GM23338 (cell line): ENCODE measurements around the gene CNDP2. TPM values are rescaled to one million over a fixed set of nuclear protein-coding genes. Genes with fewer than 3 reads are reported as not detected.

Experiments
- ATAC-seq: fragments of 200-7000 bp; cut with Tn5 transposase; 3 replicates; pipeline ENCODE4 v1.9.1; 2020
- DNase-seq: peaks from one replicate; pipeline ENCODE4 v3.0.0-alpha.2; 2015; ENCODE audit warnings: low spot score
- H2AFZ ChIP-seq: fragments of 200-600 bp; sonication (generic); 2 replicates; pipeline ENCODE4 v1.8.0; 2016; ENCODE audit warnings: antibody characterized with exemption, mild to moderate bottlenecking, moderate library complexity
- H3F3A ChIP-seq: fragments of 200-600 bp; sonication (generic); replicated peaks from 2 replicates; pipeline ENCODE4 v1.8.0; 2017; ENCODE audit warnings: antibody characterized with exemption, mixed run types, low read depth
- H3K27ac ChIP-seq: fragments of 200-600 bp; sonication (generic); 2 replicates; pipeline ENCODE4 v1.6.1; 2016; ENCODE audit warnings: low read depth
- H3K27me3 ChIP-seq: fragments of 200-600 bp; sonication (generic); 2 replicates; pipeline ENCODE4 v1.8.0; 2016; ENCODE audit warnings: mild to moderate bottlenecking, mixed run types, moderate library complexity; ENCODE audit not compliant: insufficient read depth
- H3K36me3 ChIP-seq: fragments of 200-600 bp; sonication (generic); 2 replicates; pipeline ENCODE4 v1.8.0; 2016; ENCODE audit warnings: mild to moderate bottlenecking; ENCODE audit not compliant: insufficient read depth
- H3K4me1 ChIP-seq: fragments of 200-600 bp; sonication (generic); 2 replicates; pipeline ENCODE4 v1.8.0; 2016; ENCODE audit warnings: mild to moderate bottlenecking, moderate library complexity; ENCODE audit not compliant: insufficient read depth
- H3K4me2 ChIP-seq: fragments of 200-600 bp; sonication (generic); 2 replicates; pipeline ENCODE4 v1.7.1; 2017; ENCODE audit warnings: mixed run types
- H3K4me3 ChIP-seq: fragments of 200-600 bp; sonication (generic); 2 replicates; pipeline ENCODE4 v1.6.1; 2016; ENCODE audit warnings: mixed run types
- H3K79me2 ChIP-seq: fragments of 200-600 bp; sonication (generic); replicated peaks from 2 replicates; pipeline ENCODE4 v1.8.0; 2017; ENCODE audit warnings: mild to moderate bottlenecking; ENCODE audit not compliant: insufficient read depth
- H3K9me2 ChIP-seq: fragments of 200-600 bp; sonication (generic); 2 replicates; pipeline ENCODE4 v1.8.0; 2017; ENCODE audit not compliant: insufficient read depth
- H4K20me1 ChIP-seq: fragments of 200-600 bp; sonication (generic); replicated peaks from 2 replicates; pipeline ENCODE4 v1.8.0; 2017; ENCODE audit warnings: mild to moderate bottlenecking; ENCODE audit not compliant: insufficient read depth
- H3K27ac Mint-ChIP-seq: 2 replicates; pipeline ENCODE4 v1.8.0; 2020; ENCODE audit warnings: inconsistent platforms, mild to moderate bottlenecking, moderate library complexity, mixed read lengths
- H3K27me3 Mint-ChIP-seq: 3 replicates; pipeline ENCODE4 v1.8.0; 2022; ENCODE audit warnings: low read depth, mild to moderate bottlenecking, moderate library complexity, mixed read lengths, inconsistent platforms; ENCODE audit not compliant: insufficient read depth, poor library complexity
- H3K36me3 Mint-ChIP-seq: 3 replicates; pipeline ENCODE4 v1.8.0; 2021; ENCODE audit warnings: low read depth, mild to moderate bottlenecking, inconsistent platforms, moderate library complexity, mixed read lengths
- H3K4me1 Mint-ChIP-seq: 3 replicates; pipeline ENCODE4 v1.8.0; 2020; ENCODE audit warnings: mild to moderate bottlenecking, inconsistent platforms, mixed read lengths
- H3K4me3 Mint-ChIP-seq: 3 replicates; pipeline ENCODE4 v1.8.0; 2021; ENCODE audit warnings: moderate library complexity, mild to moderate bottlenecking, inconsistent platforms, mixed read lengths
- H3K9me3 Mint-ChIP-seq: 3 replicates; pipeline ENCODE4 v1.8.0; 2020; ENCODE audit warnings: moderate library complexity, mild to moderate bottlenecking, inconsistent platforms, mixed read lengths
- CREB1 ChIP-seq: fragments of 250-450 bp; sonication (Bioruptor Pico); IDR thresholded peaks from 2 replicates; pipeline ENCODE4 v1.5.0; 2020; ENCODE audit warnings: low read depth, mild to moderate bottlenecking, moderate library complexity
- CTCF ChIP-seq, 2 experiments: fragments of 200-600 bp in 1 of 2; sonication (generic) in 1 of 2; conservative IDR thresholded peaks; 2 replicates each; pipeline versions ENCODE4 v1.5.1 to v1.6.1; 2016 to 2017; ENCODE audit warnings: antibody characterized with exemption in 2 of 2, low read depth in 2 of 2, mild to moderate bottlenecking in 2 of 2, moderate library complexity in 1 of 2
- EZH2phosphoT487 ChIP-seq: fragments of 200-600 bp; sonication (generic); IDR thresholded peaks from one replicate; pipeline ENCODE4 v1.8.1; 2018; ENCODE audit warnings: antibody characterized with exemption; ENCODE audit not compliant: unreplicated experiment
- ZNF114 ChIP-seq: fragments of 250-450 bp; sonication (Bioruptor Pico); IDR thresholded peaks from 2 replicates; pipeline ENCODE4 v1.5.0; 2020; ENCODE audit warnings: mild to moderate bottlenecking, moderate library complexity
- polyA plus RNA-seq: library from polyadenylated mRNA; unstranded; fragments of >200 nt; fragmentation: Nextera tagmentation; extraction: Ambion mirVana; gene quantifications from 2 replicates; pipeline ENCODE4 v1.2.1, GENCODE V29; 2016
- total RNA-seq: library from RNA; depleted of rRNA; stranded (reverse); fragments of >200 nt; shearing (Covaris generic); gene quantifications from 2 replicates; pipeline ENCODE4 v1.2.3, GENCODE V29; 2014
- TF ChIP-seq, protein P1 (sequence below): fragments of 250-450 bp; sonication (Bioruptor Pico); IDR thresholded peaks from 2 replicates; pipeline ENCODE4 v1.5.0; 2020; ENCODE audit warnings: mild to moderate bottlenecking, moderate library complexity

The CNDP2 gene
- total and polyA plus RNA-seq, 2 experiments from 2014 or later, result 116 to 175 TPM

GRCh38 chr18:74446631-74447403 is 49.3 kb upstream of the CNDP2 start (continued):
- TF ChIP-seq, protein P1, sequence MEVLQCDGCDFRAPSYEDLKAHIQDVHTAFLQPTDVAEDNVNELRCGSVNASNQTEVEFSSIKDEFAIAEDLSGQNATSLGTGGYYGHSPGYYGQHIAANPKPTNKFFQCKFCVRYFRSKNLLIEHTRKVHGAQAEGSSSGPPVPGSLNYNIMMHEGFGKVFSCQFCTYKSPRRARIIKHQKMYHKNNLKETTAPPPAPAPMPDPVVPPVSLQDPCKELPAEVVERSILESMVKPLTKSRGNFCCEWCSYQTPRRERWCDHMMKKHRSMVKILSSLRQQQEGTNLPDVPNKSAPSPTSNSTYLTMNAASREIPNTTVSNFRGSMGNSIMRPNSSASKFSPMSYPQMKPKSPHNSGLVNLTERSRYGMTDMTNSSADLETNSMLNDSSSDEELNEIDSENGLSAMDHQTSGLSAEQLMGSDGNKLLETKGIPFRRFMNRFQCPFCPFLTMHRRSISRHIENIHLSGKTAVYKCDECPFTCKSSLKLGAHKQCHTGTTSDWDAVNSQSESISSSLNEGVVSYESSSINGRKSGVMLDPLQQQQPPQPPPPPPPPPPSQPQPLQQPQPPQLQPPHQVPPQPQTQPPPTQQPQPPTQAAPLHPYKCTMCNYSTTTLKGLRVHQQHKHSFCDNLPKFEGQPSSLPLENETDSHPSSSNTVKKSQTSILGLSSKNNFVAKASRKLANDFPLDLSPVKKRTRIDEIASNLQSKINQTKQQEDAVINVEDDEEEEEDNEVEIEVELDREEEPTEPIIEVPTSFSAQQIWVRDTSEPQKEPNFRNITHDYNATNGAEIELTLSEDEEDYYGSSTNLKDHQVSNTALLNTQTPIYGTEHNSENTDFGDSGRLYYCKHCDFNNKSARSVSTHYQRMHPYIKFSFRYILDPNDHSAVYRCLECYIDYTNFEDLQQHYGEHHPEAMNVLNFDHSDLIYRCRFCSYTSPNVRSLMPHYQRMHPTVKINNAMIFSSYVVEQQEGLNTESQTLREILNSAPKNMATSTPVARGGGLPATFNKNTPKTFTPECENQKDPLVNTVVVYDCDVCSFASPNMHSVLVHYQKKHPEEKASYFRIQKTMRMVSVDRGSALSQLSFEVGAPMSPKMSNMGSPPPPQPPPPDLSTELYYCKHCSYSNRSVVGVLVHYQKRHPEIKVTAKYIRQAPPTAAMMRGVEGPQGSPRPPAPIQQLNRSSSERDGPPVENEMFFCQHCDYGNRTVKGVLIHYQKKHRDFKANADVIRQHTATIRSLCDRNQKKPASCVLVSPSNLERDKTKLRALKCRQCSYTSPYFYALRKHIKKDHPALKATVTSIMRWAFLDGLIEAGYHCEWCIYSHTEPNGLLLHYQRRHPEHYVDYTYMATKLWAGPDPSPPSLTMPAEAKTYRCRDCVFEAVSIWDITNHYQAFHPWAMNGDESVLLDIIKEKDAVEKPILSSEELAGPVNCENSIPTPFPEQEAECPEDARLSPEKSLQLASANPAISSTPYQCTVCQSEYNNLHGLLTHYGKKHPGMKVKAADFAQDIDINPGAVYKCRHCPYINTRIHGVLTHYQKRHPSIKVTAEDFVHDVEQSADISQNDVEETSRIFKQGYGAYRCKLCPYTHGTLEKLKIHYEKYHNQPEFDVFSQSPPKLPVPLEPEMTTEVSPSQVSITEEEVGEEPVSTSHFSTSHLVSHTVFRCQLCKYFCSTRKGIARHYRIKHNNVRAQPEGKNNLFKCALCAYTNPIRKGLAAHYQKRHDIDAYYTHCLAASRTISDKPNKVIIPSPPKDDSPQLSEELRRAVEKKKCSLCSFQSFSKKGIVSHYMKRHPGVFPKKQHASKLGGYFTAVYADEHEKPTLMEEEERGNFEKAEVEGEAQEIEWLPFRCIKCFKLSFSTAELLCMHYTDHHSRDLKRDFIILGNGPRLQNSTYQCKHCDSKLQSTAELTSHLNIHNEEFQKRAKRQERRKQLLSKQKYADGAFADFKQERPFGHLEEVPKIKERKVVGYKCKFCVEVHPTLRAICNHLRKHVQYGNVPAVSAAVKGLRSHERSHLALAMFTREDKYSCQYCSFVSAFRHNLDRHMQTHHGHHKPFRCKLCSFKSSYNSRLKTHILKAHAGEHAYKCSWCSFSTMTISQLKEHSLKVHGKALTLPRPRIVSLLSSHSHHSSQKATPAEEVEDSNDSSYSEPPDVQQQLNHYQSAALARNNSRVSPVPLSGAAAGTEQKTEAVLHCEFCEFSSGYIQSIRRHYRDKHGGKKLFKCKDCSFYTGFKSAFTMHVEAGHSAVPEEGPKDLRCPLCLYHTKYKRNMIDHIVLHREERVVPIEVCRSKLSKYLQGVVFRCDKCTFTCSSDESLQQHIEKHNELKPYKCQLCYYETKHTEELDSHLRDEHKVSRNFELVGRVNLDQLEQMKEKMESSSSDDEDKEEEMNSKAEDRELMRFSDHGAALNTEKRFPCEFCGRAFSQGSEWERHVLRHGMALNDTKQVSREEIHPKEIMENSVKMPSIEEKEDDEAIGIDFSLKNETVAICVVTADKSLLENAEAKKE, result no peak
- TF ChIP-seq ZNF114 (CRISPR knock-in tag) (no peak), EZH2phosphoT487 (no peak), CTCF (conservative IDR thresholded peaks at IDR 0.05; ENCODE audit: low read depth in 2 of 2) (no peak)

- no peaks in the 10 kb centered on the region for H3K27me3 ChIP-seq
- no peak overlapping the region for H3K27ac Mint-ChIP-seq
- no peak for ATAC-seq
- no peak for TF ChIP-seq CREB1 (CRISPR knock-in tag)
- TF ChIP-seq, protein P1, result no peak
Observed at GRCh38 chr18:74447404-74448152, 48.6 kb upstream of the CNDP2 start.

More at GRCh38 chr18:74447404-74448152, 48.6 kb upstream of the CNDP2 start:
- H2AFZ ChIP-seq, result no peak overlapping the region
- H3K9me2 ChIP-seq, result no peaks in the 10 kb centered on the region
- DNase-seq, result no peak
- no peaks in the 10 kb centered on the region for H3K79me2 ChIP-seq
- Mint-ChIP-seq H3K9me3 (no peaks in the 10 kb centered on the region), H3K36me3 (no peaks in the 10 kb centered on the region), H3K27me3 (peaks cover 11% of the 10 kb centered on the region), H3K4me3 (no peak overlapping the region), H3K4me1 (peaks cover 3% of the 10 kb centered on the region; the same call in 2 of the 3 replicates)
- H3F3A ChIP-seq, result no peaks in the 10 kb centered on the region
- no peak overlapping the region for H3K27ac ChIP-seq
- H3K4me2 ChIP-seq, result no peak overlapping the region
- H4K20me1 ChIP-seq, result no peaks in the 10 kb centered on the region
- no peaks in the 10 kb centered on the region for H3K4me1 ChIP-seq
- no peak overlapping the region for H3K4me3 ChIP-seq
- H3K36me3 ChIP-seq, result no peaks in the 10 kb centered on the region
